RPMI7951 (cell line): ENCODE data around the gene CLIC4. TPM values are rescaled to one million over a fixed set of nuclear protein-coding genes. Genes with fewer than 3 reads are reported as not detected.
"Not testable (repeated sequence)": the region's sequence is repeated elsewhere in the genome, so short reads cannot be mapped to it uniquely, and the experiment has no call there.

Experiments
- DNase-seq: peaks from one replicate; pipeline ENCODE4 v3.0.0-alpha.2; 2012; ENCODE audit warnings: low read depth
- total RNA-seq: library from RNA; depleted of rRNA; stranded (reverse); fragments of >200 nt; shearing (Covaris generic); gene quantifications from 2 replicates; pipeline ENCODE4 v1.2.3, GENCODE V29; 2014

The CLIC4 gene
- total RNA-seq, 1 experiment from 2014 or later: 835 TPM

GRCh38 chr1:24811494-24811893 lies 66.2 kb downstream of the CLIC4 start:
- not testable (repeated sequence) for DNase-seq

- not testable (repeated sequence) for DNase-seq
These were observed 75.0 kb downstream of the CLIC4 start for GRCh38 chr1:24820221-24820620.

- no peak for DNase-seq
These were observed 77.6 kb downstream of the CLIC4 start for GRCh38 chr1:24822887-24823286.

GRCh38 chr1:24823486-24823885 lies 78.2 kb downstream of the CLIC4 start:
- not testable (repeated sequence) for DNase-seq

- no peak for DNase-seq
These were observed 79.9 kb downstream of the CLIC4 start for GRCh38 chr1:24825174-24825573.

- no peak for DNase-seq
These were observed 81.3 kb downstream of the CLIC4 start for GRCh38 chr1:24826510-24826909.

GRCh38 chr1:24827379-24828135 lies 82.3 kb downstream of the CLIC4 start:
- DNase-seq: no peak

- DNase-seq: peak; percentile 41
These were observed 83.1 kb downstream of the CLIC4 start for GRCh38 chr1:24828183-24828886.

GRCh38 chr1:24828887-24829192 lies 83.6 kb downstream of the CLIC4 start:
- no peak for DNase-seq

- DNase-seq: peak; percentile 68
These were observed 85.5 kb downstream of the CLIC4 start for GRCh38 chr1:24830680-24831272.

GRCh38 chr1:24841593-24841992 lies 96.3 kb downstream of the CLIC4 start:
- no peak for DNase-seq

GRCh38 chr1:24846671-24847070 lies 101.4 kb downstream of the CLIC4 start:
- no peak for DNase-seq

- DNase-seq: peak; percentile 95
These were observed 103.0 kb downstream of the CLIC4 start for GRCh38 chr1:24847995-24848881.

GRCh38 chr1:24849672-24850295 lies 104.5 kb downstream of the CLIC4 start:
- DNase-seq: no peak

- peak; percentile 29 for DNase-seq
These were observed 105.2 kb downstream of the CLIC4 start for GRCh38 chr1:24850328-24850920.

- no peak for DNase-seq
These were observed 108.4 kb downstream of the CLIC4 start for GRCh38 chr1:24853649-24854048.

GRCh38 chr1:24855474-24855873 lies 110.2 kb downstream of the CLIC4 start:
- no peak for DNase-seq

- DNase-seq: no peak
These were observed 111.7 kb downstream of the CLIC4 start for GRCh38 chr1:24856787-24857506.

- no peak for DNase-seq
These were observed 112.4 kb downstream of the CLIC4 start for GRCh38 chr1:24857507-24858133.

GRCh38 chr1:24858277-24858676 lies 113.0 kb downstream of the CLIC4 start:
- no peak for DNase-seq
